GM18519 (cell line): Measurements from ENCODE around the gene MAP3K20.

Experiments
- ATAC-seq: cut with Tn5 transposase; IDR thresholded peaks from one replicate; pipeline ENCODE4 v1.9.1; 2021; ENCODE audit warnings: mild to moderate bottlenecking, moderate library complexity; ENCODE audit not compliant: unreplicated experiment, low FRiP score

MAP3K20 gene

DNA sequence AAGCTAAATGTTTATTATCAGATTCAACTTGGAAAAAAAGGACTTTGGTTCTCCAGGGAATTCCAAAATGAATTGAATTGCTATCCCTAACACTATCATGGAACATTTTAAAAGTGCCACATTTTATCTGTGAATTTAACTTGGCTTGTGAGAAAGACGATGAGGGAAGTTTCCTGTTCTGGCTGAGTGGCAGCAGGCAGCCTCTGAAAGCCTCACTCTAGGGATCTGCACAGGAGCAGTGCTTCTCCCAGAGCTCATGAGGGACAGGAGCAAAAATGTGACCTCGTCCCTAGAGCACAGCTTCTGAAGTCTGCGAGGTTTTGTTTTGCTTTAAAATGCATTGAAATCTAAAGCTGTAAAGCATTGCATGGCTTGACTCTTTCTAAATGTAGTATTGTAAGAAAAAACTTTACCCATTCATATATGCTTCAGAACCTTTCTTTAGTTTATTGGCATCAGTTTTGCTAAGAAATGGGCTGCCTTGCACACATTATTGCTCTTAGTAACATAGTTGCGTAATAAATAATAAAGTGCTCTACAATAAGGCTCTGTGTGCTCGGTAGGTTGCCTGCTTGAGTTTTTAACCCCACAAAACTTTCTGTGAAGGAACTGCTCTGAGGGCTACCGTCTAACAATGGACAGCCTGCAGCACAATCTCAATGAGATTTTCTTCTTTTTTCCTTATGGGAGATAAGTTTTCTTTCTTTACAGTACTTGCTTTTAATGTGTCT, 142.8 kb downstream of the MAP3K20 start:
- ATAC-seq: no peak

DNA sequence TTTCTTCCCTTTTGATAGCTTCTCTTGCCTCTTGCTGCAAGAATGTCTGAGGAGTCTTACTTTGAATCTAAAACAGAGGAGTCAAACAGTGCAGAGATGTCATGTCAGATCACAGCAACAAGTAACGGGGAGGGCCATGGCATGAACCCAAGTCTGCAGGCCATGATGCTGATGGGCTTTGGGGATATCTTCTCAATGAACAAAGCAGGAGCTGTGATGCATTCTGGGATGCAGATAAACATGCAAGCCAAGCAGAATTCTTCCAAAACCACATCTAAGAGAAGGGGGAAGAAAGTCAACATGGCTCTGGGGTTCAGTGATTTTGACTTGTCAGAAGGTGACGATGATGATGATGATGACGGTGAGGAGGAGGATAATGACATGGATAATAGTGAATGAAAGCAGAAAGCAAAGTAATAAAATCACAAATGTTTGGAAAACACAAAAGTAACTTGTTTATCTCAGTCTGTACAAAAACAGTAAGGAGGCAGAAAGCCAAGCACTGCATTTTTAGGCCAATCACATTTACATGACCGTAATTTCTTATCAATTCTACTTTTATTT, 145.6 kb downstream of the MAP3K20 start:
- ATAC-seq: no peak

DNA sequence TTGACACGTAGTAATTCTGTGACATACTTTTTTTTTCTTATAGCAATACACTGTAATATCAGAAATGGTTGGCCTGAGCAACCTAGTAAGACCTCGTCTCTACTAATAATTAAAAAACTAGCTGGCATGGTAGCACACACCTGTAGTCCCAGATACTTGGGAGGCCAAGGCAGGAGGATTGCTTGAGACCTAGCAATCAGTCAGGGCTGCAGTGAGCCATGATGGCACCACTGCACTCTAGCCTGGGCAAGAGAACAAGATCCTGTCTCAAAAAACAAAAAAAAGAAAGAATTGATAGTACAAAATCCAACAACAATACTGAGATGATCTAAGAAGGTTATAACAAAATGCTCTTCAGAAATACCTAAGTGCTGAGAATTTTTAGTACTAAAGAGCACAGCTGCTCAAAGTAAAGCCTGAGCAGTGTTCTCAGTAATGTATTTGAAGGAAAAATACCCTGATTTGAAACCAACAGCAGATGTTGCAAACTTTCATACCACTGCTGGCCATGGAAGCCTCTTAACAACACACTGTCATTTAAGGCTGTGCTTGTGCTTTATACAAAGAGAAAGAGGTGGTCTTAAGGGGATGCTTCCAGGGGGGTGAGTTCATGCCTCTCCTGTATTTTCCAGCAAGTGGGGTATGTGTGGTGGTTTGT, 146.4 kb downstream of the MAP3K20 start:
- no peak for ATAC-seq

GRCh38 chr2:173223871-173224270, 148.2 kb downstream of the MAP3K20 start:
- ATAC-seq: no peak

- no peak for ATAC-seq
Observed at GRCh38 chr2:173226899-173227698, 151.5 kb downstream of the MAP3K20 start.

DNA sequence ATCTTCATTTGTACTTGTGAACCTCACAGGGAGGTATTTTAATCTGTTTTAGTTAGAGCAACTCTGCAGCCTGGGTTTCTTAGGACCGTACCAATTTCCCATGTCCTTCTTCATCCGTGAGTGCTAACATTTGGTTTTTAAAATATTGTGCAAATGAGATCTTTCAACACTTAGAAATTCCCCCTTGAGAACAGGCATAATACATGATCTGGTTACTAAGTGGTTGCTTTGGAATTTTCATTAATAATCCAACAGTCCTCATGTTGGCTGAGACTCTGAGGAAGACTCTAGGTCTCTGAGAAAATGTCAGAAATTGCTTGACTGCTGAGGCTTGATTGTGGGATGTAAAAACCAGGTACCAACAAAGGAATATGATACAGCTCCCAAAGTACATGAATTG, 153.4 kb downstream of the MAP3K20 start:
- ATAC-seq: no peak

- ATAC-seq: no peak
Observed at GRCh38 chr2:173230181-173230580, 154.5 kb downstream of the MAP3K20 start.

GRCh38 chr2:173231042-173231441, 155.4 kb downstream of the MAP3K20 start:
- ATAC-seq: no peak

- ATAC-seq: no peak
Observed at GRCh38 chr2:173231465-173231864, 155.8 kb downstream of the MAP3K20 start.

DNA sequence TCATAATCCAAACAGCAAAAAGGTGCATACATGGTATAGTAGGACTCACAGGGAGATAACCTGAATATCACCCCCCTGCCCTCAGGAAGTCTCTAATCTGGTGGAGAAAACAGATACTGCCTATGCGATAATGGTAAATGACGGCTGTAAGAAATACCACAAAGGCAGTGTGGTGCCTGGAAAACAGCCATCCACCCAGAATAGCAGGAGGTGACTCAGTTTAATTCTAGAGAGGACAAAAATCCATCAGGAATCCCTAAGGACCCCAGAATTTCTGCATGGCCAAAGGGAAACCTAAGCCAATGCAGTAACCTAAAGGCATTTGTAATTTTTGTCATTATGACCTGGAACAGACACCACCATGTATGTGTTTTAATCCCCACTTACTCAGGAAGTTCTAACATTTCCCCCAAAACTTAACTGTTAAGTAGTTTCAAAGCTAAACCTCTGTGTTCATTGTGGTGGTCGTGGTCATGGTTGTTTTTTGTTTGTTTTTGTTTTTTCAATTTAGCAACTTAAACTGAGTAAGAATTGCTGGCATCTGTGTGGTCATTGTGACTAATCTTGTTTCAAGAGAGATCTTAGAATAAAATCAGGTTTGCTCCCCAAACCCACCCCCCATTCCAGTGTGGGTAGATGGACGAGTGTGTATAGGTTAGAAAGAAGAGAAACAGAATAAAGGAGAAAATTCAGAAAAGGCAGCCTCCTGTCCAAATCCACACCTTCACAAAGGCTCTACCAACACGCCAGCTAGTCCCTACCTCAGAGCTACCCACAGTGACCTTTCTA, 157.5 kb downstream of the MAP3K20 start:
- ATAC-seq: no peak

DNA sequence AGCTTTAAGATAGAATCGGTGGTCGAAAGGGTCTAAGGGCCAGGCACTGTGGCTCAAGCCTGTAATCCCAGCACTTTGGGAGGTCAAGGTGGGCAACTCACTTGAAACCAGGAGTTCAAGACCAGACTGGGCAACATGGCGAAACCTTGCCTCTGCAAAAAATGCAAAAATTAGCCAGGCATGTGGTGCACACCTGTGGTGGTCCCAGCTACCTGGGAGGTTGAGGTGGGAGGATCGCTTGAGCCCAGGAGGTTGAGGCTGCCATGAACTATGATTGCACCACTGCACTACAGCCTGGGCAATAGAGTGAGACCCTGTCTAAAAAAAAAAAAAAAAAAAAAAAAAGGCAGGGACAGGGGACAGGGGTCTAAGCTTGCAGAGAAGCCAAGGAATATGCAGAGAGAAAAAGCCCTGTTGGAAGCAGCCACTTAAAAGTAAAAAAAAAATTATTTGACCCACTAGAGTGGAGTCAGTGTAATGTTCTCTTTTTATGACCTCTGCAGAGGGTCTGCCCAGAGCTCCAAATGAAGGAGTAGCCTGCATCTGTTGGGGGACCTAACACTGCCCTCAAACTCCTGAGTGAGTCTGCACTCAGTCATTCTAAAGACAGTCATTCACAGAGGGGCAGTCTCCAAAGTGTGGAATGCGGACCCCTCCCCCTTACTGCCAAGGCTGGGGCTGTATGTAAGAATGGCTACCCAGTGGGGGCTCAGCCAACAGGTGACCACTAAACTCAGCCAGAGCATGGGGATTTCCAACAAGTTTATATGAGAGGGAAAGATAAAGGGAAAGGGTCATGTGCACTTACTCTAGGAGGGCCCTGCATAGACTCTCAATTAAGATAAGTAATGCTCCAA, 160.5 kb downstream of the MAP3K20 start:
- no peak for ATAC-seq

GRCh38 chr2:173238385-173238784, 162.7 kb downstream of the MAP3K20 start:
- ATAC-seq: no peak

- ATAC-seq: no peak
Observed at GRCh38 chr2:173238831-173239230, 163.2 kb downstream of the MAP3K20 start.

DNA sequence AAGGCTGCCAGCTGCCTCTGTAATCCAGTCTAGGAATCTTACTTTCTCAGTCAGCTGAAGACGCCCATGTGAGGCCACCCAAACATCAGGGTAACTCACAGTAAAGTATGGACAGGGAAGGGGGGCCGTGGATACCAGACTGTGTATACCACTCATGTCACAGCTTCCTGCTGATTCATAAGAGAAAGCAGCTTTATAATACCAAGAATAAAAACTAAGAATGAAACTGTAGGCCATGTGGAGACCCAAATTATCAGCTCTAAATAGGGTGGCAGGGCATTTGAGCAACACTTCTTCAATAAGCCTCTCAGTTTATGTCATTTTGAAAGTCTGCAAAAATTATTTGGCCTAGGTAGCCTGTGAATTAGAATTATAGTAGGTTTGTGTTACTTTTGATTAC, 164.0 kb downstream of the MAP3K20 start:
- peak; percentile 96 for ATAC-seq

GRCh38 chr2:173240083-173240482, 164.4 kb downstream of the MAP3K20 start:
- peak; percentile 10 for ATAC-seq

- no peak for ATAC-seq
Observed at GRCh38 chr2:173241643-173242042, 166.0 kb downstream of the MAP3K20 start.

DNA sequence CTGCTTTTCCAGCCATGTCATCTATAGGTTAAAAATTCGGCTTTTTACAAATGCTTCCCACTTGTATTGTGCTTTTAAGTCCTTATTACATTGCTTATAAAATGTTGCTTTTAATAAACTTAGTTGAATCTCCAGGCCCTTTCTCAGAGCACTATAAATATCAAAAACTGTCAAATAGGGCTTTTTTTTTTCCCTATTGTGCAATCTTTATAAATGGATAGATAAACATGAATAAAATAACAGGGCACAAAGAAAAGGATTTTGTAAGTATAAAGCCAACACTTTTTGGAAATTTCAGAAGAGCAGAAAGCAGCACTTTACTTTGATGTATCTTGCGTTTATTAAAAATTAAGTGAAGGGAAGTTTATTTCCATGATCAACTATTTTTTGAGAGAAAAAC, 171.5 kb downstream of the MAP3K20 start:
- ATAC-seq: no peak

DNA sequence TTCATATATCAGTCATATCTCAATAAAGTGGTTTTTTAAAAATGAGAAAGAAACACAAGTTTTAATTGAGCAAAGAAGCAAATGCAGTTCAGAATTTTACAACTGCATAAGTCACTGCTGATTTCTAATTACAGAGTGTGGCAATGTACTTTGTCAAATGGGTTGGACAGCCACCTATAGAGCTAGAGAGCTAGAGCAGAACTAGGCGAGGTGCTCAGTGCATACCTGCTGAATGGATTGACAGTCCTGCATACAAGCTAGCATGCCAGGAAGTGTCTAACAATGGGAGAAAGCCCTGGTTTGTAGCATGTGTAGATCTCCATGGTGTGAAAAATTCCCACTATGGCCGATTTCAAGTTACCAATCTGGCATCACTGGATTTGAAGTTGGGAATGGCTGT, 172.7 kb downstream of the MAP3K20 start:
- no peak for ATAC-seq
